Measurements from ENCODE around the gene ADK. TPM values are rescaled to one million over a fixed set of nuclear protein-coding genes. Genes with fewer than 3 reads are reported as not detected.

The ADK gene
- total and polyA plus RNA-seq, 2 of the 4 experiments (the other 2 are of a cell fraction) = 30.6 to 40.9 TPM

- Histone ChIP-seq H3K27me3 (ENCODE audit: control insufficient read depth, insufficient read depth, low read length) (no peaks in the 10 kb centered on the region), H4K5ac (ENCODE audit: low read depth, low read length) (no peak overlapping the region), H3K9ac (ENCODE audit: low read depth, low read length) (no peak overlapping the region), H3K4me2 (ENCODE audit: low read depth, low read length) (no peak overlapping the region), H4K8ac (ENCODE audit: low read depth in 2 of 2, low read length in 2 of 2) (no peak overlapping the region), H3K18ac (ENCODE audit: low read depth, low read length) (no peak overlapping the region), H2BK15ac (ENCODE audit: low read depth, low read length) (no peak overlapping the region), H2AK5ac (ENCODE audit: low read depth, low read length) (no peak overlapping the region), H2BK120ac (ENCODE audit: low read depth, low read length) (no peak overlapping the region), H2BK20ac (ENCODE audit: low read depth, low read length) (no peak overlapping the region), H3K9me3 (ENCODE audit: control insufficient read depth, insufficient read depth, low read length) (no peaks in the 10 kb centered on the region), H3K4me1 (ENCODE audit: control insufficient read depth, insufficient read depth, low read length) (peaks cover 2% of the 10 kb centered on the region; the same call in 1 of the 2 replicates), H3K9me1 (ENCODE audit: insufficient read depth, low read length) (peaks cover 2% of the 10 kb centered on the region; the same call in 1 of the 2 replicates), H3K79me1 (ENCODE audit: low read depth in 1 of 2, low read length in 2 of 2) (no peaks in the 10 kb centered on the region), H2AFZ (replicated peaks; ENCODE audit: low read length, poor library complexity) (no peak overlapping the region), H4K20me1 (ENCODE audit: insufficient read depth, low read length) (no peaks in the 10 kb centered on the region), H3K4ac (ENCODE audit: low read depth, low read length) (no peak overlapping the region), H4K91ac (ENCODE audit: insufficient read depth, low read depth, low read length) (no peak overlapping the region), H3K23ac (ENCODE audit: low read depth, low read length) (no peak overlapping the region), H3K14ac (replicated peaks; ENCODE audit: low read depth, low read length) (no peak overlapping the region; the same call in 1 of the 2 replicates), H2AK9ac (replicated peaks; ENCODE audit: low read depth, low read length, poor library complexity) (no peak overlapping the region), H2BK5ac (ENCODE audit: low read depth, low read length, poor library complexity, severe bottlenecking) (no peak overlapping the region), H3K36me3 (ENCODE audit: control insufficient read depth, insufficient read depth, low read length) (no peaks in the 10 kb centered on the region), H3K4me3 (ENCODE audit: insufficient read depth, low read depth, low read length) (no peak overlapping the region), H3K56ac (ENCODE audit: extremely low read depth, insufficient read depth, low read length) (no peak overlapping the region), H3K27ac (ENCODE audit: insufficient read depth, low read length) (no peak overlapping the region)
- DNase-seq (no peak), ATAC-seq (ENCODE audit: low read depth) (no peak)
- BruUV-seq (replicated peaks) = no TSS peak
- POLR2A ChIA-PET (ENCODE audit: unreplicated experiment) = no interaction called here
- CTCF ChIA-PET = no interaction called here
- dilution Hi-C loops (cut with HindIII; ENCODE audit: low sequenced_read_pairs, unreplicated experiment) = no loop called here
- in situ Hi-C loops (cut with MboI; ENCODE audit: low sequenced_read_pairs) = no loop called here
- intact Hi-C loops (cut with micrococcal nuclease) = no loop called here
- TF ChIP-seq POLR2A (IDR thresholded peaks at IDR 0.05; ENCODE audit: low read depth, low read length) = no peak
- no peak for TF ChIP-seq USF2 (IDR thresholded peaks at IDR 0.05; ENCODE audit: low read depth, low read length)
- TF ChIP-seq CTCF (conservative IDR thresholded peaks at IDR 0.05; ENCODE audit: low read depth, low read length) = no peak
- TF ChIP-seq MAZ (IDR thresholded peaks at IDR 0.05; ENCODE audit: borderline replicate concordance, low read depth, low read length) = no peak
- no peak for TF ChIP-seq BHLHE40 (IDR thresholded peaks at IDR 0.05; ENCODE audit: low read depth, low read length)
- TF ChIP-seq MAFK (IDR thresholded peaks at IDR 0.05; ENCODE audit: low read depth, low read length) = no peak
- TF ChIP-seq RCOR1 (IDR thresholded peaks at IDR 0.05; ENCODE audit: insufficient replicate concordance, low read length) = no peak
- no peak for TF ChIP-seq RAD21 (IDR thresholded peaks at IDR 0.05; ENCODE audit: low read length)
- TF ChIP-seq RFX5 (IDR thresholded peaks at IDR 0.05; ENCODE audit: low read depth, low read length) = no peak
- TF ChIP-seq CEBPB (IDR thresholded peaks at IDR 0.05; ENCODE audit: low read depth, low read length) = no peak
Measured at GRCh38 chr10:74643596-74643975, 492.6 kb downstream of the ADK start.

All from IMR-90 (cell line).